GM21390 (cell line): ENCODE results near the gene LTC4S.
"Not testable (repeated sequence)": the region's sequence is repeated elsewhere in the genome, so short reads cannot be mapped to it uniquely, and the experiment has no call there.

Source experiments
- ATAC-seq: cut with Tn5 transposase; IDR thresholded peaks from one replicate; pipeline ENCODE4 v1.9.1; 2021; ENCODE audit not compliant: unreplicated experiment

LTC4S gene

DNA sequence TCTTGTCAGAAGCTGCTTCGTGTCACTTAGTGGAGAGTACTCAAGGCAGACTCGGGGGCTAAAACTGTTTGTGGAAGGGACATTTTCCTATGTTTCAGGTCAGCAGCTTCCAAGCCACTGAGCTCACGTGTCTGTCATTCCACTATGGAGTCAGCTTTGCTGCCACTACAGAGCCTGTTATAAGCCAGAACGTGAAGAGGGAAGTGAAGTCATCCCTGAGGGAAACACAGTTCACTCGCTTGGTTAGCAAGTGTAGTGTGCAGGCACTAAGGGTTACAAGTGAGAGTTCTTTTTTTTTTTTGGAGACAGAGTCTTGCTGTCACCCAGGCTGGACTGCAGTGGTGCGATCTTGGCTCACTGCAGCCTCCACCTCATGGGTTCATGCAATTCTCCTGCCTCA lies 24.5 kb upstream of the LTC4S start:
- no peak for ATAC-seq

DNA sequence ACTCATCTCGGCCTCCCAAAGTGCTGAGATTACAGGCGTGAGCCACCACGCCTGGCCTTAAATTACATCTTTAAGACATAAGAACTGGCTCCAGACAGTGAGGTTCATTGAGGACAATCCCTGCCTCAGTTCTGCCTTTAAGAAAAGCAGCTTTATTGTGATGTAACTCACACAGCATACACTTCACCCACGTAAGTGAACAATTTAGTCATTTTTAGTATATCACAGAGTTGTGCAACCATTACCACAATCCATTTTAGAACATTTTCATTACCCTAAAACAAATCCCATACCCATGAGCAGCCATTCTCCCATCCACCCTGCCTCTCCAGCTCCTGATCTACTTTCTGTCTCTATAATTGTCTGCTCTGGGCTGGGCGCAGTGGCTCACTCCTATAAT lies 24.0 kb upstream of the LTC4S start:
- ATAC-seq = no peak

DNA sequence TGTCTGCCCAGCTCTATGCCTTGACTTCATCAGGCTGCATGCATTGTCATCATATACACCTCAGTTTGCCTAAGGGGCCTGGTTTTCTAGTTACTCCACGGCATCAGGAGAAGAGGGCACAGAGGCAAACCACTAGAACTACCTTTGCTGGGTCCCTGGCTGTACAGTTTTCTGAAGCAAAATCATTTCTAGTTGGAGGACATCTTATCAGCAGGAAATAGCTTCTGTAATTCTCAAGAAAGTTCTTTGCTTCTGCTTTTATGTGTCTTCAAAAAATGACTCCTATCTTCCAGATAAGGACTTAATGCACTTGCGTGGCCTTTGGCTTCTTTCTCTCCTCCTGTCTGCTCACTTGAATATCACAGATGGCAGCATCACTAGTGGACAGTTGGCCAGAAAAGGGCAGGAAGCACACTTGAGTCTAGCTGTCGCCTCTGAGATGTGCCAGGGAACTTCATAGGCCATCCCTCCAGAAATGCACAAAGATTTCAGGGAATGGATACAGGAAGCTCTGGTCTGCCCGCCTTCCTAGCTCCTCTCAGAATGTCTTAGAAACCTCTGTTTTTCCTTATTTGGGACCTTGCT lies 22.4 kb upstream of the LTC4S start:
- ATAC-seq = no peak

DNA sequence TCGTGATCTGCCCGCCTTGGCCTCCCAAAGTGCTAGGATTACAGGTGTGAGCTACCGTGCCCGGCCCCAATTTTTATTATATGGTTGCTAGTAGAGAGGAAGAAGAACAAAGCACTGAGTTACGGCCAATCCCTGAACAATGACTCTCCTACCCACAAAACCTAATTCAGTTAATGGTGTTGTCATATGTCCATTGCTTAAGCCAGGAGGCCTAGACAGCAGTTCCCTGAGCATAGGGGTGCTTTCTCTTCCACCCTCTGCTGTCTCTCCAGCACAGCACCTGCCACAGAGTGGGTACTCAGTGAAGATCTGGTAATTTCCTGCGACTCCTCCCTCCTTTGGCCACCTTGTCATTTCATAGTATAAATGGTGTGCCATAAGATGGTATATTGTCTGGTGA lies 21.4 kb upstream of the LTC4S start:
- ATAC-seq = no peak

DNA sequence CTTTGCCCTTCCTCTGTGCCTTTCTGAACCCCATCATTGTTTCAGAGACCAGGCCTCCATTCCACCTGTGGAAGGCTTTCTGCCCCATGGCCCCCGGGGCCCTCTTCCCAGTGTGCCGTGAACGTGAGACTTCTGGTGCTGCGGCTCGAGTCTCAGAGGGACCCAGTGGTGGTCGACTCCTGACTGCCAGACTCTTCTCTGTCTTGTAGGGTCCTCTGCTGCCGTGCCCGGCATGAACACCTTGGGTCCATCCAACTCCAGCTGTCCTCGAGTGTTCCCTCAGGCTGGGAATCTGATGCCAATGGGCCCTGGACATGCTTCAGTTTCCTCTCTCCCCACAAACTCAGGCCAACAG lies 20.1 kb upstream of the LTC4S start:
- no peak for ATAC-seq

DNA sequence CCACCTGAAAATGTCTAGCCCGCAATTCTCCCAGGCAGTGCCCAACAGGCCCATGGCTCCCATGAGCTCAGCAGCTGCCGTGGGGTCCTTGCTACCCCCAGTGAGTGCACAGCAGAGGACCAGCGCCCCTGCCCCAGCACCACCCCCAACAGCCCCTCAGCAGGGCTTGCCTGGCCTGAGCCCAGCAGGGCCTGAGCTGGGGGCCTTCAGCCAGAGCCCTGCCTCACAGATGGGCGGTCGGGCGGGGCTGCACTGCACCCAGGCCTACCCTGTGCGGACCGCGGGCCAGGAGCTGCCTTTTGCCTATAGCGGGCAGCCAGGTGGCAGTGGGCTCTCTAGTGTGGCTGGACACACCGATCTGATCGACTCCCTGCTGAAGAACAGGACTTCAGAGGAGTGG lies 19.3 kb upstream of the LTC4S start:
- no peak for ATAC-seq

DNA sequence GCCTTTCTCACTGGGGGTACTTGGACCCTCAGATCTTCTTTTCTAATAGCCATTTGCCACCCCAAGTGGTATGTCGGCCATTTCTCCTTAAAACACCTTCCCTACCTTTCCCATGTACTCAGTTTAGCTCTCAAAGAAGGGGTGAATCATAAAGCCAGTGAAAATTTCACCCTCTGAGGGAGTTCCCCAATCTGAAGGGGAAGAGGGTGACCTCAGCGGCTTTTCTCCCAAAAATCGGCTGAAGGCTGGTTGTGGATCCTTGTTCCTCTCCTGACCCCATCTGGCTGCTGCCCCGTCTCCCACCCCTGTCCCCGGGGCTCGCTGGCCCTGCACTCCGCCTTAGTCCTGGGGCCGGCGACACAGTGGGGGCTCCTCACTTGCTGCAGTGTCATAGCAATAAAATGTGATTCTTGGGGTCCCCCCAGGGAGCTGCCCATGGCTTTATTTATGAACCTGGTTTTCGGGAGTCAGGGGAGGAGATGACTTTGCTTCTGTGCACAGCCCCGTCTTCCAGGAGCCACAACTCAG lies 17.3 kb upstream of the LTC4S start:
- ATAC-seq = no peak

DNA sequence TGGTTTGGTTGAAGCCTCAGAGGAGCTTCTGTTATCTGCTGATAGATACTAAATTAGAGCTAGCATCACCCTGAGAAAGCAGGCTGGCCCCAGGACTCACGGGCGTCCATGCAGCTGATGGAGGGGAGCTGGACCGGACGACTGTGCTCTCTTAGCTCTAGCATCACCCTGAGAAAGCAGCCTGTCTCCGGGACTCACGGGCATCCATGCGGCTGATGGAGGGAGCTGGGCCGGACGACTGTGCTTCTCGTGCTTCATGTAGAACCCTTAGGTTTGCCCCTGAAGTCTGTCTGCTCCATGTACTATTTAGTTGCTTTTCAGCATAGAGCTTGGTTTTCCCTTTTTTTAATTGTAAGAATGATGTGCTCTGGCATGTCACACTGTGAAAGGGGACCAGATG lies 16.3 kb upstream of the LTC4S start:
- no peak for ATAC-seq

DNA sequence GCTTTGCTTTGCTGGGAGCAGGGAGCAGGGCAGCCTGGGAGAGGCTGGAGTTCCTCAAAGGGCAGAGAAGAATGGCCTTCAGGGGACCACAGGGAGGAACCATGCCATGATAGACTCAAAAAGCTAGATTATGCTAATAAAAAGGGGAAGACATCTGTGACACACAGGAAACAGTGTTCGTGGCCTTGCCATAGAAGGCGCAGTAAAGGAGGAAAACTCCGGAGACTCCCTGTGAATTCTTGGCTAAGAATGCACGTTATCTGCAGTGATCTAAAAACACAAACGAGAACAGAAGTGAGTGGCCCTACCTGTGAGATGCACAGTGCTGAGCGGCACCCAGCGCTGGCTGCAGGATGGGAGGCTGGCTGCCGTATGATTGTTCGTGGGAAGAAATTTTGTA lies 15.9 kb upstream of the LTC4S start:
- ATAC-seq = no peak

DNA sequence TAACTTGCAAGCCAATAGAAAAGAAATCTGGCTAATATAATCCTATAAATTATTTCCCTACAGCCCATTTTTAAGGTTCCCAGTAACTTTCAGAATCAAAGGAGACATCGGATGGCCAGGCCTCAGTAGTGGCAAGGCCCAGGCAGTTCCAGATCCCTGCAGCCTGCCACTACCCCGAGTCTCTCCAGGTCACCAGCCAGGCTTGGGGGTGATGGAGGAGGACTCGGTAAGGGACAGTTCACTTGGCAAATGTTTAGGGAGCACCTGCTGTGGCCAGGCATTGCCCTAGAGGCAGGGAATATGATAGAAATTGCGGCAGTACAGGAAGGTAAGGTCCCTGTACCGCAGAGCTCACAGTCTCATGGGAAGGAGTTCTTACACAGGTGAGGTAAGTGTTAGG lies 15.2 kb upstream of the LTC4S start:
- no peak for ATAC-seq

DNA sequence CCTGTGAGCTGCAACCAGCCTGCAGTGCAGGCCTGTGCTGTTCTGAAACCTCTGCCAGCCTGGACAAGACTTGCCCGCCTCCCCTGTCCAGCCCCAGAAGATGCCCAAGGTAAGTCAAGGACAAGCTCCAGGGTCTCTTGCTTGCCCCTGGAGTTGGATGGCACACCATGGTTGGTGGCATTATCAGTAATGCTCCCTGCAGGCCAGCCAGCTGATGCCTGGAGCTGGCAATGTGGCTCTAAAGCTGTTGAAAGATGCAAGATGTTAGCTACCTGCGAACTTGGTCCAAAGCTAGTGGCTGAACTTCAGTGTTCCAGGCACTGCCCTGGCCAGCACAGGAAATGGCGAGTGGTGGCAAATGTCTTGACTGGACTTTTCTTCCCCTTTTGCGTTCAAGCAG lies 14.0 kb upstream of the LTC4S start:
- no peak for ATAC-seq

DNA sequence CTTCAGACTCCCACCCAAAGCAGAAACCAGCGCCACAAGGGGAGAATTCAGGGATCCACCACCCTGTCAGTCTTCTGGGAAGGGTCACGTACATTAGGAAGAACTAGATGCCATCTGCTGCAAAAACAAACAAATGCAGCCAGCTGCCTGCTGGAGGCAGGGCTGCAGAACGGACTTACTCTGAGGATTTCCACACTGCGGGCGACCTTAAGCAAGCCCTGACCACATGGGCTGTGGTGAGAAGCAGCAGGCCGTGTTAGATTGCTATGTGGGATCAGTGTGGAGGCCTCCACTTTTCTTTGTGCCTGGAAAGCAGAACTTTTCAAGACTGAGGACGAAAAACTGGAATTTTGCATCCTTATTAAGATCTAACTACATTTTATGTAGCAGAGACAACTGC lies 13.4 kb upstream of the LTC4S start:
- ATAC-seq = no peak

DNA sequence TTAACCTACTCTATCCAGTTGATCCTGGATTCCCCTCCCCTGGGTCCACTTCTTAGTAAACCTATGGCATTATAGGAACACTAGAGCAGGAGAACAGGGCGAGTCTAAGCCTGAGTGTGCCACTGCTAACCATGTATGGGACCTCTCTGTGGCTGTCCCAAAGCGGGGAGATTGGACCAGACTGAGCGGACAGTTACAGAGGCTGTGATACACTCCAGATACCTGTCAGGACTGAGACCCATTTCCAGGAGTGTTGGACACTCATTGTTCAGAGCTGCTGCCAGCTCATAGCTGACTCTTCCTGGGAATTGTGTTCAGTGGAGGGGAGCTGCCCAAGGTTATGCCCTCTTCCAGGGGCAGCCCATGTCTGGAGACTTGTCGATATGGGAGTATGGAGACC lies 11.9 kb upstream of the LTC4S start:
- no peak for ATAC-seq

DNA sequence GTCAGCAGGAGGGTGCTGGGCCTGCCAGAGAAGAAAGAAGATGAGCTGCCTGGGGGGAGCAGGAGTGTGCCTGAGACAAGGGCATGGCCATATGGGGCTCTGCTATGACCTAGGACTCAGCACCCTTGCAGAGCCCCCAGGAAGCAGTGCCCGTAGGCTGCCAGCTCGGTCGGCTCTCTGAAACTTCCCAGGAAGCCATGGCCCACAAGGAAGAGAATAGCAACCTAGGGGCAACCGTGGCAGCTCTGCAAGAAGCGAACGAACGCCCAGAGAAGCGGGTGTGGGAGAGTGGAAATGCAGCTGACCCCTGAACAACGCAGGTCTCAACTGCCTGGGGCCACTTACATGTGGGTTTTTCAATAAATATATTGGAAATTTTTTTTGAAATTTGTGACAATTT lies 10.7 kb upstream of the LTC4S start:
- no peak for ATAC-seq

DNA sequence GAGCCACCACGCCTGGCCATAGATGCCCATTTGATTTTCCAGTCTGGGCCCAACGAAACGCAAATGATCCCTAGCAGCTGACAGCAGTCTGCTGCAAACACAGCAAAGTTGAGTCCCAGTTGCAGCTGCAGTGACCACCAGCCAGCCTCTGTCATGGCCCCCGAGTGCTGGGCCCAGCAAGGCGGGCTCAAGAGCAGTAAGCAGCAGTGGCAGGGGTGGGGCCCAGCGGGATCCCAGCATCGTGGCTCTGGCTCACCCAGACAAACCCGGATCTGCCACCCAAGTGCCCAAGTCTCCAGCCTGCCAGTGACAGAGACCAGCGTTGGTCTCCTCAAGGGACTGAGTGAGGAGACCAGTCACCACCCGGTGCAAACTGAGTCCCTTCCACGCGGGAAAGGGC lies 6.9 kb upstream of the LTC4S start:
- no peak for ATAC-seq

DNA sequence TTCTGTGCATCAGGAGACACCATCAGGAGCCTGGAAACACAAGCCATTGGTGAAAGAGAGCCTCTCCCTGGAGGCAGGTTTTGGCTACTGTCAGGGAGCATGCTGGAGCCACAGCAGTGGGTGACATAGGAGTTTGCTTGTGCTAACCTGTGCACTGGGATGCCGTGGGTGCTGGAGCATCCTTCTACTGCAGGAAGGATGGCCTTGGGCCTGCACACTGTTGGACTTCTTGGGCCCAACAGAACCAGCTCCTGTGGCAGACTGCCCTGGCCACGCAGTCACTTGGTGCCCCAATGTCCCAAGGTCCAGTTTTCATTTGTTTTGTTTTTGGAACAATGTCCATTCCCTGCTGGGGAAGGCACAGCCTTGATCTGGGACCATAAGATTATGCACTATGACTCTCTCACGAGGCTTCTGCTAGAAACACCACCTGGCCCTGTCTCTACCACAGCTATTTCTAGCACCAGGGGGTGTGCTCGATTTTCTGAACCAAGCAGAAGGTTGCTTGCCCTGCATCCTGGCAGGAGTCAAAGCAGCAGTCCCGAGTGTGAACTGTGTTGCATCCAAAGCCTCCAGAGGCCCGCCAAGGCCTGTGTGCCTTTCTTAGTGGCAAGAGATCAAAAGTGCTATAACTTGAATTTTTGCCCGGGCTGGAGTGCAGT lies 5.5 kb upstream of the LTC4S start:
- ATAC-seq = no peak

DNA sequence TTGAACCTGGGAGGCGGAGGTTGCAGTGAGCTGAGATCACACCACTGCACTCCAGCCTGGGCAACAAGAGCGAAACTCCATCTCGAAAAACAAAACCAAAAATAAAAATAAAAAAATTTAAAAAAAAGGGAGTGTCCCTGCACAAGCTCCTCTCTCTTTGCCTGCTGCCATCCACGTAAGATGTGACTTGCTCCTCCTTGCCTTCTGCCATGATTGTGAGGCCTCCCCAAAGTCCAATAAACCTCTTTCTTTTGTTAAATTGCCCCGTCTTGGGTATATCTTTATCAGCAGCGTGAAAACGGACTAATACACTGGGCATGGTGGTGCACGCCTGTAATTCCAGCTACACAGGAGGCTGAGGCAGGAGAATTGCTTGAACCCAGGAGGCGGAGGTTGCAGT lies 4.5 kb upstream of the LTC4S start:
- not testable (repeated sequence) for ATAC-seq

DNA sequence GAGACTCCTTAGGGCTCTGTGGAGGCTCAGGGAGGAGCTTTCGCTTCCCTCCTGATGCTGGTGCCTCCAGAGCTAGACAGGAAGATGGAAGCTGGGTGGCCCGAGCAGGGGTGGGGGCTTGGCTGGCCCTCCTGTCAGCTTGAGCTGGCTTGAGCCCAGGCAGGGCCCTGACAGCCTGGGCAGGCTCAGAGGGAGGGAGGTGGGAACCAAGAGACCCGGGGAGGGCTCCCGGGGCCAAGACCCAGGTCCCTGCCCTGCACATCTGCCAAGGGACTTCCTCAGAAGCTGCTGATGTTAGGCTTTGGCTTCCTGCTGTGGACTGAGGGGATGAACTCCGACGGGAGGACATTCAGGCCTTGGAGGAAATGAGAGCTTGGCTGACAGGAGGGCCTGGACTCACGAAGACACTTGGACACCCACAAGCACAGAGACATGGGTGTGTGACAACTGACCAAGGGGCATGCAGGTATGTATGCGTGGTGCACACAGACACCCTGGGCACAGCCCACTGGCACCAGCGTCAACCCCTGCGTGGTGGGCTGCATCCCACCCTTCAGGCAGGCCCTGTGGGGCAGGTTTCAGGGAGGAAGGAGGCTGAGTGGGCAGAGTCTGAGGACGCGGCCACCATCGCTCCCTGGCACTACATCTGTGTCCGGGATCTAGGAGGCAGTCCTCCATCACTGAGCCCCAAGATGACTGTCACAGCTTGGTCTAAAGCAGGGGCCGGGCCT lies 1.7 kb upstream of the LTC4S start:
- ATAC-seq = no peak

DNA sequence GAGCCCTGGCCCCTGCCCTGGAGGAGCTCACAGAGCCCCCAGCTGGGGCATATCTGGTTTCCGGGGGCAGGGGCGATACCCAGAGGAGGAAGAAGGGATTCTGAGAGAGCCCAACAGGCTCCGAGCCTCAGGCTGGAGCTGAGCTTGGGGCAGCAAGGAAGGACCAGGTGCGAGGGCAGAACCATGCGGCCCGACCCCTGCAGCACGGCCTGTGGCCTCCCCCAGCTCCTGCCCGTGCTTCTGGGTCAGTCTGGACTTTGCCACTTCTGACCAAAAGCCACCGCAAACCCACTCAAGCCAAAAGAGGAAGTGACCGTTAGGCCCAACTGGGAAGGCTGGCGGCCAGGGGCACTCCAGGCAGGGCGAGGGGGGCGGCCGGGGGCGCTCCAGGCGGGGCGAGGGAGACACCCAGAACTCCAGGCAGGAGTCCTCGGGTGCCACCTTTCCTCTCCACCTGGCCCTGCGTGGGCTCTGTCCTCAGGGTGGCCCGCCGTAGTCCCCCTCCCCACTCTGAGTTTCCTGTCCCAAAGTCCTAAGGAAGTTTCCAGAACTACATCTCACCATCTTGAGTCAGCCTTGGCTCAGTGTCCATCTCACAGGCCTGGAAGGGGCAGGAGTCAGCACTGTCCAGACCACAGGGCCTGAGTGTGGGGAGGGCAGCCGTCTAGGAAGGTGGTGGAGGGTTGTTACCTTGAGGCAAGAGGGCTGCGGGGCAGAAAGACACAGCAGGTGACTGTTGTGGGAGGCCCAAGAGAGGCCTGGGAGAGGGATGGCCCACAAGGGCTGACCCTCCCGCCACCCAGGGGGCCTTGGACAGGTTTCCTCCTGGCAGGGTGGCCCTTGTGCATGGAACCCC lies 946 bp upstream of the LTC4S start:
- ATAC-seq = no peak

DNA sequence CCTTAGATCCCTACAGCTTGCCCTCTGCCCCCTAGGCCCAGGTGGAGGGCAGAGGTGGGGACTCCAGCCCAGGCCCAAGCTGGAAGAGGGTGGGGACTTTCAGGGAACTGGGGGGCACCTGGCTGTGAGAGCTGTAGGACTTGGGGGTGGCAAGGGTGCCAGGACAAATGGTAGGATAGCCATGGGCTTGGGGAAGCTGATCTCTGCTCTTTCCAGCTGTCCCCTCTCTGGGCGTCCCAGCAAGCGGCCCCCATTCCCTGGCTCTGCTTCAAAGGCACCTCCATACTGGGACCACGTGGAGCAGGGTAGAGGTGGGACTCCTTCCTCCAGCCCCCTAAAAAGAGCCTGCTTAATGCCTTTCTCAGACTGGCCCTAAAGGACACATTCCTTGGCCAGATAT lies 385 bp downstream of the LTC4S start:
- ATAC-seq = no peak

DNA sequence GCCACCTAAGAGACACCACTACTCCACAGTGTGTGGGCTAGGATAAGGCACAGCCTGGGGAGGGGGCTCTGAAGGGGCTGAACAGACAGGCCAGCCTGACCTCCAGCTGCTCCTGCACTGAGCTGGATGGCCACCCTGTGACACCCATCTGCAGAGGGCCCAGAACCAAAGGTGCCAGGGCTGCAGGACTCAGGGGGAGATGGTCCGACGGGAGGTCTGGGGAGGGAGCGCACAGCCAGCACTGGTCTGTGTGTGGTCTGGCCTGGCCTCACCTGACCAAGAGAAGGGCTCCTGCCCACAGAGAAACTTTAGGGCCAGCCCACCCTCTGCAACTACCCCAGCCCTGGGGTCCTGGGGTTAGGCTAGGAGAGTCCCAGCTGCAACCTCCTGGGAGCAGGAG lies 789 bp downstream of the LTC4S start:
- no peak for ATAC-seq
